HG03025 (cell line): ENCODE results near the gene CASZ1.

Experiments
- ATAC-seq: cut with Tn5 transposase; IDR thresholded peaks from one replicate; pipeline ENCODE4 v1.9.1; 2021; ENCODE audit warnings: mild to moderate bottlenecking, moderate library complexity; ENCODE audit not compliant: unreplicated experiment, low FRiP score

Gene CASZ1

GRCh38 chr1:10644307-10645128 is 151.9 kb downstream of the CASZ1 start:
- ATAC-seq = no peak

- no peak for ATAC-seq
Observed at GRCh38 chr1:10643607-10644306, 152.7 kb downstream of the CASZ1 start.

GRCh38 chr1:10642403-10643080 is 153.9 kb downstream of the CASZ1 start:
- ATAC-seq = no peak

GRCh38 chr1:10641976-10642375 is 154.5 kb downstream of the CASZ1 start:
- ATAC-seq = no peak

GRCh38 chr1:10640843-10641553 is 155.4 kb downstream of the CASZ1 start:
- ATAC-seq = no peak

- no peak for ATAC-seq
Observed at GRCh38 chr1:10639775-10640578, 156.5 kb downstream of the CASZ1 start.

GRCh38 chr1:10639011-10639774 is 157.3 kb downstream of the CASZ1 start:
- ATAC-seq = no peak

- ATAC-seq = no peak
Observed at GRCh38 chr1:10638559-10639005, 157.9 kb downstream of the CASZ1 start.

- no peak for ATAC-seq
Observed at GRCh38 chr1:10637834-10638558, 158.4 kb downstream of the CASZ1 start.

GRCh38 chr1:10637400-10637799 is 159.0 kb downstream of the CASZ1 start:
- no peak for ATAC-seq

- ATAC-seq = no peak
Observed at GRCh38 chr1:10635992-10636391, 160.5 kb downstream of the CASZ1 start.

GRCh38 chr1:10635085-10635896 is 161.2 kb downstream of the CASZ1 start:
- ATAC-seq = no peak

GRCh38 chr1:10634428-10635084 is 161.9 kb downstream of the CASZ1 start:
- no peak for ATAC-seq

GRCh38 chr1:10634075-10634427 is 162.4 kb downstream of the CASZ1 start:
- no peak for ATAC-seq

- no peak for ATAC-seq
Observed at GRCh38 chr1:10633416-10633815, 163.0 kb downstream of the CASZ1 start.

GRCh38 chr1:10632691-10633090 is 163.8 kb downstream of the CASZ1 start:
- ATAC-seq = no peak
